Large intestine (tissue), 3 donors: ENCODE measurements around the gene TRIP4. TPM values are rescaled to one million over a fixed set of nuclear protein-coding genes. Genes with fewer than 3 reads are reported as not detected.

Experiments
- DNase-seq, 2 donors: peaks; one replicate each; pipeline versions ENCODE4 v3.0.0 to v3.0.0-alpha.2; 2013
- H3K27ac ChIP-seq: one replicate; pipeline ENCODE4 v1.5.1; 2013; ENCODE audit warnings: low read length
- H3K27me3 ChIP-seq: 2 replicates; pipeline ENCODE4 v1.6.1; 2013; ENCODE audit warnings: low read length; ENCODE audit not compliant: control insufficient read depth, insufficient read depth
- H3K36me3 ChIP-seq: 2 replicates; pipeline ENCODE4 v1.6.1; 2013; ENCODE audit warnings: low read length; ENCODE audit not compliant: control insufficient read depth, insufficient read depth
- H3K4me1 ChIP-seq: one replicate; pipeline ENCODE4 v1.6.1; 2013; ENCODE audit warnings: low read length; ENCODE audit not compliant: control insufficient read depth, insufficient read depth
- H3K4me3 ChIP-seq: one replicate; pipeline ENCODE4 v1.5.1; 2013; ENCODE audit warnings: low read length
- H3K9me3 ChIP-seq: one replicate; pipeline ENCODE4 v1.6.1; 2013; ENCODE audit warnings: mild to moderate bottlenecking, low read depth, low read length, moderate library complexity; ENCODE audit not compliant: control insufficient read depth
- WGBS: methylation state at CpG from one replicate; pipeline ENCODE4 v1.1.5; 2013; ENCODE audit warnings: low lambda C conversion rate; ENCODE audit not compliant: insufficient coverage; 5-methylcytosine and 5-hydroxymethylcytosine counted together
- polyA plus RNA-seq: library from polyadenylated mRNA; unstranded; fragments of 120-200 nt; gene quantifications from one replicate; pipeline ENCODE4 v1.2.1, GENCODE V29; 2013

The TRIP4 gene
- polyA plus RNA-seq, 1 donor, result 25.7 TPM

GRCh38 chr15:64503640-64504039 is 116.0 kb downstream of the TRIP4 start:
- Histone ChIP-seq H3K36me3 (peaks cover 32% of the 10 kb centered on the region), H3K27me3 (no peaks in the 10 kb centered on the region), H3K4me3 (no peak overlapping the region), H3K9me3 (no peaks in the 10 kb centered on the region), H3K4me1 (peaks cover 32% of the 10 kb centered on the region), H3K27ac (peak overlapping the region; percentile 21)
- 14% methylated on average over 1 of the region's 1 CpG for WGBS
- peak in 1 of 2 donors; percentile 42 for DNase-seq

Other genes starting within 250 kb of the TRIP4 start
- gene SNX22, start 236.1 kb upstream of the TRIP4 start, polyA plus RNA-seq, result 2.7 TPM
- gene PPIB, start 224.8 kb upstream of the TRIP4 start, polyA plus RNA-seq, result 513 TPM
- gene CSNK1G1, start 31.7 kb upstream of the TRIP4 start, polyA plus RNA-seq, result 11.9 TPM
- 33.3 TPM for gene PCLAF, start 6.4 kb upstream of the TRIP4 start, polyA plus RNA-seq
- 24.4 TPM for gene ZNF609, start 72.7 kb downstream of the TRIP4 start, polyA plus RNA-seq